NOMO-1 treated with DMSO at 0.1 percent for 48 hours (cell line): Measurements from ENCODE around the gene ZDHHC9.
A peak's percentile ranks its signal among the peaks of the same experiment; 100 is the strongest.
"Not testable (repeated sequence)": the region's sequence is repeated elsewhere in the genome, so short reads cannot be mapped to it uniquely, and the experiment has no call there.

Source experiments
- DNase-seq: peaks from one replicate; lab custom pipeline; 2025; ENCODE audit not compliant: unreplicated experiment; lab: John Stamatoyannopoulos, UW

ZDHHC9 gene

GRCh38 chrX:129843459-129844306 lies at the start of gene ZDHHC9:
ZDHHC9 (minus strand) TSS chrX:129843886; CDS start chrX:129841945, 1,941 bp downstream.
- peak; percentile 71 for DNase-seq

- DNase-seq: no peak
These were observed 33.7 kb upstream of the ZDHHC9 start for GRCh38 chrX:129877401-129877800.

GRCh38 chrX:129876771-129877305 lies 33.2 kb upstream of the ZDHHC9 start:
- no peak for DNase-seq

- DNase-seq: no peak
These were observed 32.0 kb upstream of the ZDHHC9 start for GRCh38 chrX:129875669-129876068.

- DNase-seq: no peak
These were observed 28.8 kb upstream of the ZDHHC9 start for GRCh38 chrX:129872524-129872923.

GRCh38 chrX:129866321-129866720 lies 22.6 kb upstream of the ZDHHC9 start:
- not testable (repeated sequence) for DNase-seq

GRCh38 chrX:129859134-129859533 lies 15.4 kb upstream of the ZDHHC9 start:
- not testable (repeated sequence) for DNase-seq

GRCh38 chrX:129851825-129852224 lies 8.1 kb upstream of the ZDHHC9 start:
- DNase-seq: not testable (repeated sequence)

GRCh38 chrX:129846716-129847115 lies 3.0 kb upstream of the ZDHHC9 start:
- no peak for DNase-seq

- DNase-seq: no peak
These were observed 2.0 kb upstream of the ZDHHC9 start for GRCh38 chrX:129845616-129846190.

- DNase-seq: no peak
These were observed 552 bp downstream of the ZDHHC9 start for GRCh38 chrX:129843209-129843458.

- DNase-seq: no peak
These were observed 1.0 kb downstream of the ZDHHC9 start for GRCh38 chrX:129842510-129843208.

GRCh38 chrX:129840344-129840743 lies 3.3 kb downstream of the ZDHHC9 start:
- DNase-seq: no peak

GRCh38 chrX:129836827-129837226 lies 6.9 kb downstream of the ZDHHC9 start:
- no peak for DNase-seq

GRCh38 chrX:129833153-129833990 lies 10.3 kb downstream of the ZDHHC9 start:
- no peak for DNase-seq

- no peak for DNase-seq
These were observed 12.4 kb downstream of the ZDHHC9 start for GRCh38 chrX:129831091-129831885.

GRCh38 chrX:129830494-129830893 lies 13.2 kb downstream of the ZDHHC9 start:
- DNase-seq: no peak

GRCh38 chrX:129825746-129826505 lies 17.8 kb downstream of the ZDHHC9 start:
- DNase-seq: no peak

GRCh38 chrX:129824620-129825019 lies 19.1 kb downstream of the ZDHHC9 start:
- no peak for DNase-seq
